ENCODE data around the gene ZNF776.
"Not testable (repeated sequence)": the region's sequence is repeated elsewhere in the genome, so short reads cannot be mapped to it uniquely, and the experiment has no call there.

ZNF776 gene

DNA sequence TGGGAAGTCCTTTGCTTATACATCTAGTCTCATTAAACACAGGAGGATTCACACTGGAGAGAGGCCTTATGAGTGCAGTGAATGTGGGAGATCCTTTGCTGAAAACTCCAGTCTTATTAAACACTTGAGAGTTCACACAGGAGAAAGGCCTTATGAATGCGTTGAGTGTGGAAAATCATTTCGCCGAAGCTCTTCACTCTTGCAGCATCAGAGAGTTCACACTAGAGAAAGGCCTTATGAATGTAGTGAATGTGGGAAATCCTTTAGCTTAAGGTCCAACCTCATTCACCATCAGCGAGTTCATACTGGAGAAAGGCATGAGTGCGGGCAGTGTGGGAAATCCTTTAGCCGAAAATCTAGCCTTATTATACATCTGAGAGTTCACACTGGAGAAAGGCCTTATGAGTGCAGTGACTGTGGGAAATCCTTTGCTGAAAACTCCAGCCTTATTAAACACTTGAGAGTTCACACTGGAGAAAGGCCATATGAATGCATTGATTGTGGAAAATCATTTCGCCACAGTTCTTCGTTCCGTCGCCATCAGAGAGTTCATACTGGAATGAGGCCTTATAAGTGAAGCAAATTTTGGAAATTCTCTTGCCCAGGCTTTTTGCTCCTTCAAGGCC lies 32.7 kb downstream of the ZNF776 start:
- DNase-seq = no peak

DNA sequence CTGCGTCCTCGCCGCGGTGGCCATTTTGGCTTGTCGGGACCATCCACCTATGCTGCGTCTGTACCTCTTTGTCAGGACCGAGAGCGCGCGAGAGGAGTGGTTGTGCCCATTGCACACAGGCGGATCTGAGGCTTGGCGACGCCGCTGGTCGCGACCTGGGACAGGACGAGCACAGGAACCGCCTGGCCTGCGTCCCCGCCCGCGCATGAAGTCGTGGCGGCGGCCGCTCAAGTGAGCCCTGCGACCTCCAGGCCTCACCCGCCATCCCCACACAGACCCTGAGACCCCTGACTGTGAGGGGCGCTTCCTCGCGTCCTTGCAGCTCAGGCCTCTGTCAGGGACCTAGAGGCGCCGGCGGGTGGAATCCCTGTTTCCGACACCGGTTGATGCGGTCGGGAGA lies 39.7 kb downstream of the ZNF776 start:
- DNase-seq = no peak

GRCh38 chr19:57786906-57787305 lies 40.3 kb downstream of the ZNF776 start:
- no peak for DNase-seq

DNA sequence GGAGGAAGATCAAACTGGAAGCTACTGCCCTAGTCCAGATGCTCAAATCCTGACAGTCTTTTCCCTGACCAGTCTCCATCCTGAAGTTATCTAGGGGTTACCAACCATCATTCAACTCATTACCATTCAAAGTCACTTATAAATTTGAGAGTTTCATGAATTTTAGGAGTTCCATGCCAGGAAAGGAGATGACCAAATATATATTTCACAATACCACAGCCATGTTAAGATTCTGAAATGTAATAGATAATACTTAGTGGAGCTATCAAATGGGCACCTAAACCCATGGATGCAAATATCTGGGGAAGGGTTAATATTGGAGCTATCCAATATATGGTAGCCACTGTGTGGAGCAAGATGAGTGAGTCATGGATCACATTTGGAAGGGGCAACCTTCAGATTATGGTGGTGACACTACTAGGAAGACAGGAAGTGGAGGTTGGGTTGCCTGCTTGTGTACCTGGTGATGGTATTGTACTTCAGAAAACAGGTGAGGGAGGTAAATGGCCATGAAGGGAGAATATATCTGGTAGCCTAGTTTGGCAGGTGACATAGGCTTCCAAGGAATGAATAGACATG lies 41.6 kb downstream of the ZNF776 start:
- no peak for DNase-seq

DNA sequence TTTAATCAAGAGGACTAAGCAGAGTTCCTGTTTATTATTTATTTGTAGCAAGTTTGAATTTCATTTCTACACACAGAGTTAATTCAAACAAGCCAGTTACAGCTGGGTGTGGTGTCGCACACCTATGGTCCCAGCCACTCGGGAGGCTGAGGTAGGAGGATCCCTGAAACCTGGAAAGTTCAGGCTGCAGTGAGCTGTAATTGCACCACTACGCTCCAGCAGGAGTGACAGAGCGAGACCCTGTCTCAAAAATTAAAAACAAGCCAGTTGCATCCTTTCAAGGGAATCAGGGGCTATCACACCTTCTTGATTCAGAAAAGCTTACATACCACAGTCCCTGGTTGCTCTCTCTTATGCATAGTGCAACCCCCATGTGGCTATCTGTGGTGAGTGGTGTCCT lies 42.7 kb downstream of the ZNF776 start:
- no peak for DNase-seq

DNA sequence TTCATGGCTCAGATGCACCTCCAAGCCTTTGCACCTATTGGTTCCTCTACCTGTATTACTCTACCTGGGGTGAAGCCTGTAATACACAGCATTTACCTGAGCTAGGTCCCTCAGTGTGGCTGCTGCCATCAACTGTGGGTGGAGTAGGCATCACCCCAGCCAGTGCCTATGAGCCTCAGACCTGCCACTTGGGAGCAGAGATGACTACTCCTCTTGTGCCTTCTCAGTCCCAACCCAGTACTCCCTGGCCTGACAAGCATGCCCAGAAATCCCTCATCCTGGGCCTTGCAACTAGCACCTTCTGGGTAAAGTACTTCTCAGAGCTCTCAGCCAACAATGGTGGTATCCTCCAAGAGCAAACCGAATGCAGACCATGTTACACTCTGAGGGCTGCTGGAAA lies 50.0 kb downstream of the ZNF776 start:
- DNase-seq = not testable (repeated sequence)

GRCh38 chr19:57800696-57801095 lies 54.1 kb downstream of the ZNF776 start:
- DNase-seq = no peak

GRCh38 chr19:57802269-57802668 lies 55.7 kb downstream of the ZNF776 start:
- DNase-seq = no peak

DNA sequence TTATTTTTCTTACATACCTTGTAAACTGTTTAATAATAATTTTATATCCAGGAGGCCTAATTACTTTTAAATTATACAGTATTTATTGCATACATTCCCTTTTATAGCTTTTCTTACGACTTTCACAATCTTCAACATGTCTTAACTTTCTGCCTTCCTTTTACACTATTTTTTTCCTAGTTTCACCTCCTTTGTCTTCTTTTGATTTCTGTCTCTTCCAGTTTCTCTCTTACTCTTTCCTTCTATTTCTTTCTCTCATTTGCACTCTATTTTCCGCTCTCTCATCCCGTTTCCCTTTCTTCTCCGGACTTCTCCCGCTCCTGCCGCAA lies 56.6 kb downstream of the ZNF776 start:
- no peak for DNase-seq

- DNase-seq = no peak
Observed at GRCh38 chr19:57803594-57804325, 57.1 kb downstream of the ZNF776 start.

DNA sequence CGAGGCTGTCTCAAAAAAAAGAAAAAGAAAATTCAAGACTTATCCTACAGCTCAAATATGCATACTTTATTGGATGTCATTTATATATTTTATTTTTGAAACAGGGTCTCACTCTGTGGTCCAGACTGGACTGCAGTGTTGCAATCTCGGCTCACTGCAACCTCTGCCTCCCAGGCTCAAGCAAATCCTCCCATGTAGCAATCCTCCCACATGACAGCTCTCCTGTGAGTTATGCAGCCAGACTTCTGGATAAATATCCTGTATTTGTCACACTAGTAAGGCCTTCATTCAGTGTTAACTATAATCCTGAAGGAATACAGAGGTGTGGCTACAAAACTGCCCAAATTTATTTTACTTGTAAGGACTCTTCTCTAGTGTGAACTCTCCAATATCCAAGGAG lies 60.9 kb downstream of the ZNF776 start:
- no peak for DNase-seq
